Fibroblast of skin of right biceps (primary cell): ENCODE data around the gene SELENOI.
"Not testable (repeated sequence)": the region's sequence is repeated elsewhere in the genome, so short reads cannot be mapped to it uniquely, and the experiment has no call there.

Experiments
- DNase-seq: peaks from one replicate; pipeline ENCODE4 v3.0.0-alpha.2; 2013

Gene SELENOI

GRCh38 chr2:26359886-26360473 is 14.0 kb downstream of the SELENOI start:
- DNase-seq = no peak

- DNase-seq = peak; percentile 24
Measured at GRCh38 chr2:26363323-26363722, 17.4 kb downstream of the SELENOI start.

GRCh38 chr2:26363958-26364357 is 18.0 kb downstream of the SELENOI start:
- no peak for DNase-seq

GRCh38 chr2:26364669-26365068 is 18.7 kb downstream of the SELENOI start:
- DNase-seq = no peak

- no peak for DNase-seq
Measured at GRCh38 chr2:26366957-26367356, 21.0 kb downstream of the SELENOI start.

GRCh38 chr2:26369664-26370063 is 23.7 kb downstream of the SELENOI start:
- not testable (repeated sequence) for DNase-seq

GRCh38 chr2:26370909-26371308 is 25.0 kb downstream of the SELENOI start:
- not testable (repeated sequence) for DNase-seq

GRCh38 chr2:26376799-26377198 is 30.9 kb downstream of the SELENOI start:
- no peak for DNase-seq

GRCh38 chr2:26380281-26380680 is 34.3 kb downstream of the SELENOI start:
- DNase-seq = no peak

GRCh38 chr2:26382564-26382963 is 36.6 kb downstream of the SELENOI start:
- DNase-seq = no peak

GRCh38 chr2:26384183-26384582 is 38.2 kb downstream of the SELENOI start:
- DNase-seq = no peak

GRCh38 chr2:26384597-26384996 is 38.7 kb downstream of the SELENOI start:
- no peak for DNase-seq

GRCh38 chr2:26387189-26387588 is 41.2 kb downstream of the SELENOI start:
- DNase-seq = no peak

- no peak for DNase-seq
Measured at GRCh38 chr2:26394694-26395093, 48.8 kb downstream of the SELENOI start.

- no peak for DNase-seq
Measured at GRCh38 chr2:26395394-26395793, 49.5 kb downstream of the SELENOI start.

GRCh38 chr2:26396734-26397298 is 50.9 kb downstream of the SELENOI start:
- DNase-seq = no peak

- no peak for DNase-seq
Measured at GRCh38 chr2:26399771-26400376, 53.9 kb downstream of the SELENOI start.

- DNase-seq = no peak
Measured at GRCh38 chr2:26400723-26401122, 54.8 kb downstream of the SELENOI start.

GRCh38 chr2:26401739-26402541 is 56.0 kb downstream of the SELENOI start, which contains the start of gene DRC1:
DRC1 (plus strand) TSS chr2:26401920; CDS start chr2:26401990, 70 bp downstream.
- peak; percentile 78 for DNase-seq

GRCh38 chr2:26407526-26407925 is 61.6 kb downstream of the SELENOI start:
- no peak for DNase-seq

GRCh38 chr2:26409785-26410184 is 63.8 kb downstream of the SELENOI start:
- DNase-seq = no peak

GRCh38 chr2:26410764-26411243 is 64.9 kb downstream of the SELENOI start:
- no peak for DNase-seq

GRCh38 chr2:26411419-26411818 is 65.5 kb downstream of the SELENOI start:
- DNase-seq = no peak
